ENCODE measurements around the gene HEATR1.

HEATR1 gene

GRCh38 chr1:236540813-236541465 is 63.4 kb downstream of the HEATR1 start:
- DNase-seq: no peak

DNA sequence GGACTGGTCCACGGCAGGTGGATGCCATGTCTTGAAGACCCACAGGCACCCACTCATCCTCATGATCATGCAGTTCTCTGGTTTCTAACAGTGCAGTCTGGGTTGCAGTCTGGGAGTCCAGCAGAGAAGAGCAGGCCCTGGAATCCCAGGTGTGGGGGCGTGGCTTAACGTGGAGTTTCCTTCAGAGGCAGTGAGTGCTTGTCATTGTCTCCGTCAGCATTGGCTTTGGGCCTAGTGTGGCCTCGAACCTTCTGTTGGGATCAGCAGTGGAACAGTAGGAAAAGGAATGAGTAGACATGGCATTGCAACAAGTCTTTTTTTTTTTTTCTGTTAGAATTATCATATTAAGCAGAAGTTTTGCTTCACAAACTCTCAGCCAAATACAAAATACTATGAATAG is 67.8 kb downstream of the HEATR1 start:
- DNase-seq: no peak

DNA sequence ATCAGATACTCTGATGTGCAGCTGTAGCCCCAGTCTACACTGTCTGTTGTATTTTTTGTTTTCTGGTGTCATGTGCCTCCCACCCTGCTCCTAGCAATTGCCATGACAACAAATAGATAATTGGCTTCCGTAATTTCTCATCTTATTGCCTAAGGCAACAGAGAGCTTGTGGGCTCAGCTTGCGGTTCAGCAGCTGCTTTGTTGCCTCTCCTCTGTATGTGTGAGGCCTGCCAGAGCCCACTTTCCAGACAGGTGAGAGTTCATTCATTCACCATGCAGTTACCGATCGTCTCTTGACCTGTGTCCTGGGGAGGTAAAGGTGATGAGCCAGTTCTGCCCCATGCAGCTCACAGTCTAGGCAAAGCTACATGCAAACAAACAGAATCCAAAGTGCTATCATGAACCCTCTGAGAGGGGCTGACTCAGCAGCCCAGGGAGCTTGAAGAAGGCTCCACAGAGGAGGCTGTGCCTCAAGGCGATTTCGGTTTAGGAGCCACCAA is 68.6 kb downstream of the HEATR1 start:
- DNase-seq: no peak

DNA sequence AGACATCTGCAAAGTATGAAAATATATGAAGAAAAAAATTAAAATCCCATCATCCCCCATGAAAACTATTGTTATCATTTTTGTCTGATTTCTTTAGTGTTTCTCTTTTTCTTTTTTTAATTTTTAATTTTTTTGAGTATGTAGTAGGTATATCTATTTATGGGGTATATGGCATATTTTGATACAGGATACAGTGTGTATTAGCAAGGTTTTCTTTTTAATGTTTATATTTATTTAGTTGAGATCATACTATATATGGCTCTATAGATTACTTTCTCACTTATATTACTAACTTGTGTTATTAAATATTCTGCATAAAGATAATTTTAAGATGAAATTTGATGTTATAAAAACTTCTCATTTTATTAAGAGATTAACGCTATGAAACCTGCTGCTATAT is 69.1 kb downstream of the HEATR1 start:
- DNase-seq: no peak

GRCh38 chr1:236534151-236534651 is 70.1 kb downstream of the HEATR1 start:
- DNase-seq: no peak

DNA sequence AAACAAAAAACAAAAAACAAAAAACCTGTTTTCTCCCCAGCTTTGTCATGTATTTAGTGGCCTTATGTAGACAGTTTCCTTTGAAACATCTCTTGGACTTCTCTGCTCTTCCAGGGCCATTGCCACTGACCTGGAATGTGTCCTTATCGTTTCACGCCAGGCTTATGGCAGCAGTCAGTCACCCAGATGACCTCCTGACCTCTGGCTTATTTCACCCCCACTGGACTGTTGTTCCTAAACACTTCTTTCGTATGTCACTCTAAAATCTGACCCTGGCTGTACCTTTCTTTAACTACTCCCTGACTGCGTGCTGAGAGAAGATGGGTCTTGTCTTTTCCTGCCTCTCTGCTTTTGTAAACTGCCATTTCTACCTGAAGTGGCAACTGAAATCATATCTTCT is 71.5 kb downstream of the HEATR1 start:
- DNase-seq: no peak

DNA sequence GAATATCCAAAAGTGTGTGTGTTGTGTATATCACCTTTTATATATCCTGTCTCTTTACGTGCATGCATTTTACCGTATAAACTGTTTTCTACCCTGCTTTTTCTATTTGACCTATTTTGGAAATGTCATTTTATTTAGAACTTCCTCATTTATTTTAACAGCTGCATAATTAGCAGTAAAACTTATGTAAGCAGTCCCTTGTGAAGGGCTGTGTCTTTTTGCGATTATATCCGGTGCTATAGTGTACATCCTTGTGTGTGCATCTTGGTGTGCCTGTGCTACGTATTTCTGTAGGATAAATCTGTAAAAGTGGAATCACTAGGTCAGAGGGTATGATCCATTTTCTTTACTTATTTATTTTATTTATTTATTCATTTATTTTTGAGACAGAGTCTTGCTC is 73.4 kb downstream of the HEATR1 start:
- no peak for DNase-seq

- no peak for DNase-seq
Observed at GRCh38 chr1:236530286-236530685, 74.0 kb downstream of the HEATR1 start.

GRCh38 chr1:236526079-236526478 is 78.2 kb downstream of the HEATR1 start:
- no peak for DNase-seq

DNA sequence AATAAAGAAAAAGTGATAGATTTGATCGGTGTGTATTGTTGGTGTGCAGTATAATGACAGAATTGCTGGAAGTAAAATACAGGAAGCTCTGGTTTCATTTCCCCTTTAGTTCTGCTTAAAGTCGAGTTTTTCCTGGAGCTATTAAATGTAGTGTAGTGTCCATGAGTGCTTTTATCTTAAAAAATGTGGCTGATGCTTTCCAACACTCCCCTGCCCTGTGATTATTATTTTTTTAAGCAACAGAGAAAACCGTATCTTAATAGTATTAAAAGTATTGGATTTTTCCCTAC is 79.5 kb downstream of the HEATR1 start:
- no peak for DNase-seq

GRCh38 chr1:236524142-236524894 is 80.0 kb downstream of the HEATR1 start:
- no peak for DNase-seq

- DNase-seq: peak; percentile 72
Observed at GRCh38 chr1:236523704-236524141, 80.6 kb downstream of the HEATR1 start, which contains the start of gene LGALS8. LGALS8 (plus strand) TSS chr1:236523982; CDS start chr1:236526071, 2,089 bp downstream.

DNA sequence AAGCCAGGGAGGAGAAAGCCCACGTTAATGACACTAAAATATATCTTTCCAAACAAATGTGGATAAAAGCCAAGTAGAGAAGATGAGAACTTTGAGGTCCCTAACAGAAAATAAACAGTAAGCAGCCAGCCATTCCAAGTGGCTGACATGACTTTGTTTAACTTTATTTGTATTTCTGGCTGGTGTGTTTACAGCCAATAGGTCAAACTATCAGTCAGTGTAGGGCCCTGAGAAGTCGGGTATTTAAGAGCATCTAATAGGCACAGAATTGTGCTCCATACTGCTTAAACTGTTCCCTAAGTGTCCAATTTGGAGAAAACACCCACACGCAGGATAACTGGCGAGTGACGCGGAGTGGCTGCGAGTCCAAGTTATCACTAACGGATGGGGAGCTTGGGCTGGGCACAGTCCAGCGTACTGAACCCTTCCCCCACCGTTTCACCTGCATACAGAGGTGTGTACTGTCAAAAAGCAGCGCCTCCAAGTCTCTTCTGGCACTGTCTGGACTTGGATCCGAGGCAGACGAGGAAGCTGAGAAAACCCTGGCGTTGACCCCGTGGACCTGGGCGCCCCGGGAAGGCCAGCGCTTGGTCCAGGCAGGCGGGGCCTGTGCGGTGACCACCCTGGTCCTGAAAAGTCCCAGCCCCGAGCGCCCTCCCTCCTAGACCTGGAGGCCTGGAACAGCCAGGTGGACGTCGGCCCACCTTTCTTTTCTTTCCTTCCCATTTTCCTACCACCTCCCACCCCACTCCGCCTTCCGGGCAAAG is 81.2 kb downstream of the HEATR1 start:
- no peak for DNase-seq

DNA sequence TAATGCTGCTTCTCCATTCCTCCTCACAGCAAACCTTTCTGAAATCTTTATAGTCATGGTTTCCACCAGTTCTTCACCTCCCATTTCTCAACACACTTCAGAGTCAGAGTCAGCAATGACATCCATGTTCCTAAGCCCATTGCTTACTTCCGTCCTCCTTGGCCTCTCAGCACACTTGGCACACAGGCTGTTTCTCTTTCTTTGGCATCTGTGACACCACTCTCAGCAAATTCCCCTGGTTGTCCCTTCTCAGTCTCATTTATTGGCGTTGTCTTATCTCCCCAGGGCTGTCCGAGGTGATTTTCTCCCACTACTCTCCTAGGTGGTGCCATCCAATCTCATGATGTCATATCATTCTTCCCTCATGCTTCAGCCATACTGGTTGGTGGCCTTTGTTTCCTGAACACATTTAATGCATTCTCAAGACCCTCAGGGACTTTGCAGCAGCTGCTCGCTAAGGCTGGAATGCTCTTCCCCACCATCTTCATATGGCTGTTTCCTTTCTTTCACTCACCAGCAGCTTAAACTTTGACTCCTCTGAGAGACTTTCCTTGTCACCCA is 83.8 kb downstream of the HEATR1 start:
- no peak for DNase-seq

- DNase-seq: no peak
Observed at GRCh38 chr1:236518322-236518721, 86.0 kb downstream of the HEATR1 start.

DNA sequence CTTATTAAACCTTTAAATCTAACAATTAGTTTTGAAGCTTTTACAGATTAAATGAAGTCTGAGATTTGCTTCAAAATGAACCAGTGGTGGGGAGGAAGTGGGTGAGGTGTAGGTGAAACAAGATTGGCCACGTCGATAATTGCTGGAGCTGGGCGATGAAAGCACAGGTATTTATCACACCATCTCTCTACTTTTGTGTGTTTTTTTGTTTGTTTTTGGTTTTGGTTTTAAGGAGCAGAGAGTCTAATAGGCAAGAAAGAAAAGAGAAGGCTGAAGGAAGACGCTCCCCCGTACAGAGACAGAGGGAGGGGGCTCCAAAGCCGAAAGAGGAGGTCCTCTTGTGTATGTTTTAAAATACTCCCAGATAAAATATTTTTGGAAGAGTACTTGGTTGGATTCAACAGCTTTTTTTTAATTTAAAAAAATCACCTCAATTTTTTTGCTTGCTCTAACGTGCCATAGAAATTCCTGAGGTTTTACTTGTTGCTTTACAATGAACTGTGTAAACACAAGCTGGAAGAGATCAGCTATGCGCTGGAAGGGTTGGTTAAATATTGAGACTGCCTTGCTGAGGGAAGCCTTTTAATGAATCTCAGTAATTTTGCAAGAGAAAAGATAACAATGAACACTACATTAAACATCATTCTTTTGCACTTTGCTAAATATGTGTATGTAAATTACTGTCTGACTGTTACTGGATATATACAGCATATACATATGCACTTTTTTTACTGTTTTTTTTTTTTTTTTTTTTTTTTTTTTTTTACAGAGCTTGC is 87.2 kb downstream of the HEATR1 start:
- no peak for DNase-seq

GRCh38 chr1:236515443-236515958 is 88.8 kb downstream of the HEATR1 start:
- no peak for DNase-seq

DNA sequence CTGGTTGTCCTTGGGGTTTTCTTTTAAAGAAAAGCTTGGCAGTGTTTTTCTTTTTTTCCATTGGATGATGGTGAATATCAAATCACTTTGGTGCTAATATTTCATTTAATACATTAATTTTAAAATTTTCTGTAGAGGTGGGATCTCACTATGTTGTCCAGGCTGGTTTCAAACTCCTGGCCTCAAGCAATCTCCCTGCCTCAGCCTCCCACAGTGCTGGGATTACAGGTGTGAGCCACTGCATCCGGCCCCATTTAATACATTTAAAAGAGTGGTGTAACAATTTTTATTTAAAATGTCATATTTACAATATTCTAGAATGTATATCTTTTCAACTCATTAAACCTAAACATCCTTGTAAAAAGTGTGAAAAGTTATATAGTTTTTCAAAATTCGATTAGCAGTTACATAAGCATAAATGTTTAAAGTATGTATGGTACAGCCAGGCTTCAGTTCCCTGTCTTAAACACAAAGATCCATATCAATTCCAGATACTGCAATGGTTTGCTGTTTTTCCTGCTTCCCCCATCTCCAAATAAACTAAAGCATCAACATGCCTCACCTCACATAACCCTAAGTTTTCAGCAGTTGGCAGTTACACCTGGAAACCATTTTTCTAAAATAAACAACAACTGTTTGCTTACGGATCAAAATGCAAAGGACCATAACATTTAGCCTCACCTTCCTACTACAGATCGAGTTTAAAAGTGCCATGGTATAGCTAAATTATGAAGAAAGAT is 89.4 kb downstream of the HEATR1 start:
- no peak for DNase-seq

DNA sequence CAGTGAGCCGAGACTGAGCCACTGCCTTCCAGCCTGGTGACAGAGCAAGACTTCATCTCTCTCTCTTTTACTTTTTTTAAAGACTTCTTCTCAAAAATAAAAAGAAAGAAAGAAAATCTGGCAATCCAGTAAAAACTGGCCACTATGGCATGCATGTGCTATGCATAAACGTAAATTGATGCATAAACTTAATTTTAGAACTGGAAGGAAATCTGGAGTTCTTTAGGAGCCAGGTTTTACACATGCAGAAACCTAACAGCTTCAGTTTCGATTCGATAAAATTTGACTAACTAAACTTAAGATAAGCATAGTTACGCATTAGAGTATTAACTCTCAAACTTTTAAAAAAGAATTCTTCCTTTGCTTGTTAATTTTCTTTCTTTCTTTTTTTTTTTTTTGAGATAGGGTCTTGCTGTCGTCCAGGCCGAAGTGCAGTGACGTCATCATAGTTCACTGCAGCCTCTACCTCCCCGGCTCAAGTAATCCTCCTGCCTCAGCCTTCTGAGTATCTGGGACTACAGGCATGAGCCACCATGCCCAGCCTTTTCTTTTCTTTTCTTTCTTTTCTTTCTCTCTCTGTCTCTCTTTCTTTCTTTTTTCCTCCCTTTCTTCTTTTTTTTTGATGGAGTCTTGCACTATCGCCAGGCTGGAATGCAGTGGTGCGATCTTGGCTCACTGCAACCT is 92.4 kb downstream of the HEATR1 start:
- DNase-seq: no peak

GRCh38 chr1:236509647-236510401 is 94.5 kb downstream of the HEATR1 start:
- DNase-seq: no peak

Data from activated gamma-delta T cell (primary cell).